PC-3 (cell line): ENCODE measurements around the gene MCM7. TPM values are rescaled to one million over a fixed set of nuclear protein-coding genes. Genes with fewer than 3 reads are reported as not detected.

Experiments used
- ATAC-seq: fragments of 200-7000 bp; cut with Tn5 transposase; 2 replicates; pipeline ENCODE4 v1.9.1; 2020; ENCODE audit warnings: mild to moderate bottlenecking, moderate library complexity
- BruUV-seq: library from RNA; stranded (reverse); fragments of 400-500 nt; replicated peaks from 2 replicates; lab custom pipeline; 2021; lab: Mats Ljungman, UMichigan
- CTCF ChIA-PET: fragments of 300-600 bp; sonication (Branson Sonifier 250); formaldehyde crosslinking; loops from one replicate; lab custom pipeline; 2022; ENCODE audit warnings: antibody characterized with exemption; lab: Charles Lee
- POLR2A ChIA-PET: fragments of 300-600 bp; sonication (Branson Sonifier 250); formaldehyde crosslinking; loops from one replicate; lab custom pipeline; 2022; ENCODE audit warnings: antibody characterized with exemption; ENCODE audit not compliant: unreplicated experiment; lab: Charles Lee
- DNase-seq: peaks from one replicate; pipeline ENCODE4 v3.0.0-alpha.2; 2015
- H2AFZ ChIP-seq: fragments of 300-600 bp; sonication (generic); 2 replicates; pipeline ENCODE4 v1.6.0; 2016; ENCODE audit warnings: antibody characterized with exemption, low read length
- H3F3A ChIP-seq: fragments of 300-600 bp; sonication (generic); one replicate; pipeline ENCODE4 v1.6.0; 2017; ENCODE audit warnings: antibody characterized with exemption, low read length, control low read depth, mild to moderate bottlenecking; ENCODE audit not compliant: unreplicated experiment
- H3K27ac ChIP-seq: fragments of 300-600 bp; sonication (generic); 2 replicates; pipeline ENCODE4 v1.5.1; 2016; ENCODE audit warnings: mild to moderate bottlenecking, low read length
- H3K27me3 ChIP-seq: fragments of 300-600 bp; sonication (generic); 2 replicates; pipeline ENCODE4 v1.6.1; 2016; ENCODE audit warnings: low read length, mixed read lengths
- H3K36me3 ChIP-seq: fragments of 300-600 bp; sonication (generic); 2 replicates; pipeline ENCODE4 v1.6.1; 2016; ENCODE audit warnings: low read depth, mixed run types, low read length, mixed read lengths
- H3K4me1 ChIP-seq: fragments of 300-600 bp; sonication (generic); 2 replicates; pipeline ENCODE4 v1.5.1; 2016; ENCODE audit warnings: low read length; ENCODE audit not compliant: insufficient read depth
- H3K4me2 ChIP-seq: fragments of 300-600 bp; sonication (generic); 2 replicates; pipeline ENCODE4 v1.6.0; 2016; ENCODE audit warnings: low read length
- H3K4me3 ChIP-seq: fragments of 300-600 bp; sonication (generic); 2 replicates; pipeline ENCODE4 v1.5.1; 2016; ENCODE audit warnings: mild to moderate bottlenecking, low read length, mixed read lengths
- H3K79me2 ChIP-seq: fragments of 300-600 bp; sonication (generic); 2 replicates; pipeline ENCODE4 v1.6.1; 2017; ENCODE audit warnings: low read length, mixed read lengths
- H3K9ac ChIP-seq: fragments of 300-600 bp; sonication (generic); 2 replicates; pipeline ENCODE4 v1.6.0; 2016; ENCODE audit warnings: mild to moderate bottlenecking, low read length
- H3K9me2 ChIP-seq: fragments of 300-600 bp; sonication (generic); replicated peaks from 2 replicates; pipeline ENCODE4 v1.6.1; 2016; ENCODE audit warnings: mixed run types, low read length, mixed read lengths
- H3K9me3 ChIP-seq: fragments of 300-600 bp; sonication (generic); 2 replicates; pipeline ENCODE4 v1.6.1; 2016; ENCODE audit warnings: low read length, mixed read lengths
- H4K20me1 ChIP-seq: fragments of 300-600 bp; sonication (generic); 2 replicates; pipeline ENCODE4 v1.6.1; 2016; ENCODE audit warnings: low read length, mixed read lengths
- EZH2 ChIP-seq: fragments of 300-600 bp; sonication (generic); IDR thresholded peaks from one replicate; pipeline ENCODE4 v1.6.1; 2017; ENCODE audit warnings: antibody characterized with exemption, mild to moderate bottlenecking, low read length; ENCODE audit not compliant: unreplicated experiment
- EZH2phosphoT487 ChIP-seq: fragments of 300-600 bp; sonication (generic); IDR thresholded peaks from 2 replicates; pipeline ENCODE4 v1.6.1; 2018; ENCODE audit warnings: mild to moderate bottlenecking, antibody characterized with exemption, low read length, borderline replicate concordance
- intact Hi-C: fragments of 100-400 bp; cut with micrococcal nuclease; formaldehyde crosslinking; loops from 2 replicates; pipeline ENCODE4 v1.9.0; 2023
- total RNA-seq: library from RNA; depleted of rRNA; stranded (reverse); fragments of >200 nt; gene quantifications from 2 replicates; pipeline ENCODE4 v1.2.3, GENCODE V29; 2014
- TF ChIP-seq, protein P1 (sequence below): fragments of 300-600 bp; sonication (generic); conservative IDR thresholded peaks from 2 replicates; pipeline ENCODE4 v1.5.1; 2017; ENCODE audit warnings: antibody characterized with exemption, low read depth, mild to moderate bottlenecking, low read length

Gene MCM7
- total RNA-seq, 1 experiment from 2014 or later: 208 TPM

GRCh38 chr7:100069991-100070390 is 31.2 kb downstream of the MCM7 start:
- H3K9ac ChIP-seq: no peak overlapping the region
- H3K79me2 ChIP-seq: no peaks in the 10 kb centered on the region
- no peaks in the 10 kb centered on the region for H3K27me3 ChIP-seq
- ChIA-PET POLR2A (no interaction called here), CTCF (no interaction called here)
- H2AFZ ChIP-seq: no peak overlapping the region
- no peaks in the 10 kb centered on the region for H3F3A ChIP-seq
- no peaks in the 10 kb centered on the region for H4K20me1 ChIP-seq
- ATAC-seq (no peak), DNase-seq (no peak)
- no TSS peak for BruUV-seq
- no peak overlapping the region for H3K27ac ChIP-seq
- peaks cover 18% of the 10 kb centered on the region for H3K9me3 ChIP-seq
- intact Hi-C loops: no loop called here
- H3K36me3 ChIP-seq: peaks cover 52% of the 10 kb centered on the region
- H3K4me1 ChIP-seq: no peaks in the 10 kb centered on the region
- H3K4me3 ChIP-seq: no peak overlapping the region
- no peak overlapping the region for H3K4me2 ChIP-seq
- no peaks in the 10 kb centered on the region for H3K9me2 ChIP-seq
- TF ChIP-seq, protein P1, sequence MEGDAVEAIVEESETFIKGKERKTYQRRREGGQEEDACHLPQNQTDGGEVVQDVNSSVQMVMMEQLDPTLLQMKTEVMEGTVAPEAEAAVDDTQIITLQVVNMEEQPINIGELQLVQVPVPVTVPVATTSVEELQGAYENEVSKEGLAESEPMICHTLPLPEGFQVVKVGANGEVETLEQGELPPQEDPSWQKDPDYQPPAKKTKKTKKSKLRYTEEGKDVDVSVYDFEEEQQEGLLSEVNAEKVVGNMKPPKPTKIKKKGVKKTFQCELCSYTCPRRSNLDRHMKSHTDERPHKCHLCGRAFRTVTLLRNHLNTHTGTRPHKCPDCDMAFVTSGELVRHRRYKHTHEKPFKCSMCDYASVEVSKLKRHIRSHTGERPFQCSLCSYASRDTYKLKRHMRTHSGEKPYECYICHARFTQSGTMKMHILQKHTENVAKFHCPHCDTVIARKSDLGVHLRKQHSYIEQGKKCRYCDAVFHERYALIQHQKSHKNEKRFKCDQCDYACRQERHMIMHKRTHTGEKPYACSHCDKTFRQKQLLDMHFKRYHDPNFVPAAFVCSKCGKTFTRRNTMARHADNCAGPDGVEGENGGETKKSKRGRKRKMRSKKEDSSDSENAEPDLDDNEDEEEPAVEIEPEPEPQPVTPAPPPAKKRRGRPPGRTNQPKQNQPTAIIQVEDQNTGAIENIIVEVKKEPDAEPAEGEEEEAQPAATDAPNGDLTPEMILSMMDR: no peak
- TF ChIP-seq EZH2phosphoT487 (no peak), EZH2 (no peak)

DNA sequence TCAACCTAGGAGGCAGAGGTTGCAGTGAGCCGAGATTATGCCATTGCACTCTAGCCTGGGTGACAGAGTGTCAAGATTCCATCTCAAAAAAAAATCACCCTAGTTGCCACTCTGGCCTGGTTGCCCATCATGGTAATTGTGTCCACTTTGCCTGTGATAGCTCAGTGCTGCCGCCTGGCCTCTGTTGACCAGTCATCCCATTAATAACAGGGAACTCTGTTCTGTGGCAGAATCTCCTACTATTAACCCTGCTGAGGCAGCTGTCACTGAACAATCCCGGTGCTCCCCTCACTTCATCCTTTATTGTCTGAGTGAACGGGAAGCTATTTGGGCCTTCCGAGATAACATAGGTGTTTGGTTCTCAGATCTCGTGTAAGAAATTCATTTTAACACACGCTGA is 34.2 kb downstream of the MCM7 start:
- Histone ChIP-seq H3F3A (no peaks in the 10 kb centered on the region), H3K27me3 (no peaks in the 10 kb centered on the region), H3K36me3 (peaks cover 23% of the 10 kb centered on the region), H2AFZ (no peak overlapping the region), H3K4me1 (no peaks in the 10 kb centered on the region), H3K27ac (no peak overlapping the region), H3K4me2 (no peak overlapping the region), H4K20me1 (no peaks in the 10 kb centered on the region), H3K4me3 (no peak overlapping the region), H3K79me2 (no peaks in the 10 kb centered on the region), H3K9me2 (no peaks in the 10 kb centered on the region), H3K9ac (no peak overlapping the region), H3K9me3 (peaks cover 12% of the 10 kb centered on the region)
- TF ChIP-seq EZH2: no peak
- TF ChIP-seq, protein P1: no peak
- TF ChIP-seq EZH2phosphoT487: no peak
- TSS peak; percentile 3 for BruUV-seq
- ChIA-PET CTCF (no interaction called here), POLR2A (no interaction called here)
- DNase-seq (no peak), ATAC-seq (peak; percentile 45)
- intact Hi-C loops: no loop called here

GRCh38 chr7:100065452-100066186 is 35.6 kb downstream of the MCM7 start:
- no TSS peak for BruUV-seq
- Histone ChIP-seq H3F3A (no peaks in the 10 kb centered on the region), H3K79me2 (no peaks in the 10 kb centered on the region), H4K20me1 (no peaks in the 10 kb centered on the region), H3K9me3 (no peaks in the 10 kb centered on the region), H3K27ac (no peak overlapping the region), H3K36me3 (peaks cover 9% of the 10 kb centered on the region), H3K9me2 (no peaks in the 10 kb centered on the region), H3K9ac (no peak overlapping the region), H3K4me1 (no peaks in the 10 kb centered on the region), H3K4me3 (no peak overlapping the region), H2AFZ (no peak overlapping the region), H3K4me2 (no peak overlapping the region), H3K27me3 (no peaks in the 10 kb centered on the region)
- intact Hi-C loops: no loop called here
- DNase-seq: no peak
- CTCF ChIA-PET: no interaction called here
- POLR2A ChIA-PET: no interaction called here
- no peak for ATAC-seq
- TF ChIP-seq, protein P1: no peak
- TF ChIP-seq EZH2phosphoT487 (no peak), EZH2 (no peak)
